ENCODE results near the gene GCNT3.

DNA sequence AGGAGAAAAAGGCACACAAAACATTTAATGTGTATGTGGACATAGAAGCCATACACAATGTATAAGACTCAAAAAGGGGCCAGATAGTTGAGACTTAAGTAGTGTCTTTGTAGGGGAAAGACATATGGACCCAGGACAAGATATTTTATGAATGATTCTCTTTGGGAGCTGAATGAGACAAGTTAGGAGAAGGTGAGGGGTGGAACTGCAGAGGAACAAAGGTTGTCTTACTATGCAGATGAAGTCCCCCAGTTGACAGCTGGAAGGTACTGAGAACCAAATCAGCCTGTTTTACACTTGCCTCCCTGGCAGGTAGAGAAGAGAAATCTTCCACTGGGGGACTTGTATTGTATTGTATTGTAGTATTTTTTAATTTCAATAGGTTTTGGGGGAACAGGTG, 14.9 kb upstream of the GCNT3 start:
- TF ChIP-seq, protein P1, sequence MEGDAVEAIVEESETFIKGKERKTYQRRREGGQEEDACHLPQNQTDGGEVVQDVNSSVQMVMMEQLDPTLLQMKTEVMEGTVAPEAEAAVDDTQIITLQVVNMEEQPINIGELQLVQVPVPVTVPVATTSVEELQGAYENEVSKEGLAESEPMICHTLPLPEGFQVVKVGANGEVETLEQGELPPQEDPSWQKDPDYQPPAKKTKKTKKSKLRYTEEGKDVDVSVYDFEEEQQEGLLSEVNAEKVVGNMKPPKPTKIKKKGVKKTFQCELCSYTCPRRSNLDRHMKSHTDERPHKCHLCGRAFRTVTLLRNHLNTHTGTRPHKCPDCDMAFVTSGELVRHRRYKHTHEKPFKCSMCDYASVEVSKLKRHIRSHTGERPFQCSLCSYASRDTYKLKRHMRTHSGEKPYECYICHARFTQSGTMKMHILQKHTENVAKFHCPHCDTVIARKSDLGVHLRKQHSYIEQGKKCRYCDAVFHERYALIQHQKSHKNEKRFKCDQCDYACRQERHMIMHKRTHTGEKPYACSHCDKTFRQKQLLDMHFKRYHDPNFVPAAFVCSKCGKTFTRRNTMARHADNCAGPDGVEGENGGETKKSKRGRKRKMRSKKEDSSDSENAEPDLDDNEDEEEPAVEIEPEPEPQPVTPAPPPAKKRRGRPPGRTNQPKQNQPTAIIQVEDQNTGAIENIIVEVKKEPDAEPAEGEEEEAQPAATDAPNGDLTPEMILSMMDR (IDR thresholded peaks at IDR 0.05): no peak
- TF ChIP-seq POLR2A (IDR thresholded peaks at IDR 0.05): no peak

Measured in Peyer's patch (tissue), 4 donors.